Measurements from ENCODE around the gene SGPL1.

Gene SGPL1

GRCh38 chr10:70885931-70886903 is 70.5 kb downstream of the SGPL1 start:
- no peak for DNase-seq (ENCODE audit: low spot score)

- DNase-seq (ENCODE audit: low spot score) = peak; percentile 8
Observed at GRCh38 chr10:70886921-70887665, 71.3 kb downstream of the SGPL1 start.

- peak; percentile 72 for DNase-seq (ENCODE audit: low spot score)
Observed at GRCh38 chr10:70887804-70888800, 72.4 kb downstream of the SGPL1 start, which contains the start of gene PCBD1. Gene PCBD1 (minus strand): TSS chr10:70888565. CDS start chr10:70888533, 32 bp downstream.

GRCh38 chr10:70889291-70889690 is 73.5 kb downstream of the SGPL1 start:
- peak; percentile 12 for DNase-seq (ENCODE audit: low spot score)

- DNase-seq (ENCODE audit: low spot score) = no peak
Observed at GRCh38 chr10:70890917-70891431, 75.2 kb downstream of the SGPL1 start.

- DNase-seq (ENCODE audit: low spot score) = no peak
Observed at GRCh38 chr10:70891627-70892026, 75.9 kb downstream of the SGPL1 start.

GRCh38 chr10:70892631-70893030 is 76.9 kb downstream of the SGPL1 start:
- DNase-seq (ENCODE audit: low spot score) = no peak

- DNase-seq (ENCODE audit: low spot score) = no peak
Observed at GRCh38 chr10:70893227-70894006, 77.7 kb downstream of the SGPL1 start.

- no peak for DNase-seq (ENCODE audit: low spot score)
Observed at GRCh38 chr10:70894416-70894815, 78.7 kb downstream of the SGPL1 start.

GRCh38 chr10:70896551-70896950 is 80.8 kb downstream of the SGPL1 start:
- no peak for DNase-seq (ENCODE audit: low spot score)

- DNase-seq (ENCODE audit: low spot score) = no peak
Observed at GRCh38 chr10:70898687-70899086, 82.9 kb downstream of the SGPL1 start.

GRCh38 chr10:70899096-70899495 is 83.3 kb downstream of the SGPL1 start:
- no peak for DNase-seq (ENCODE audit: low spot score)

- no peak for DNase-seq (ENCODE audit: low spot score)
Observed at GRCh38 chr10:70901276-70901878, 85.6 kb downstream of the SGPL1 start.

- no peak for DNase-seq (ENCODE audit: low spot score)
Observed at GRCh38 chr10:70902661-70903261, 87.0 kb downstream of the SGPL1 start.

GRCh38 chr10:70903262-70903921 is 87.6 kb downstream of the SGPL1 start:
- peak; percentile 37 for DNase-seq (ENCODE audit: low spot score)

- no peak for DNase-seq (ENCODE audit: low spot score)
Observed at GRCh38 chr10:70905071-70906021, 89.6 kb downstream of the SGPL1 start.

GRCh38 chr10:70906031-70906783 is 90.5 kb downstream of the SGPL1 start:
- no peak for DNase-seq (ENCODE audit: low spot score)
